ENCODE data around the gene LHFPL3. TPM values are rescaled to one million over a fixed set of nuclear protein-coding genes. Genes with fewer than 3 reads are reported as not detected.

The LHFPL3 gene
- total and polyA plus RNA-seq, 2 donors (not counting 1 experiment from before 2014, with no cell fraction given): not detected

- Histone ChIP-seq H3K9me3 (ENCODE audit: control extremely low read depth in 1 of 3, control insufficient read depth in 2 of 3, insufficient read depth in 1 of 3, low read length in 2 of 3) (no peaks in the 10 kb centered on the region), H3K4me1 (ENCODE audit: control insufficient read depth in 2 of 2, insufficient read depth in 2 of 2, low read length in 2 of 2) (no peaks in the 10 kb centered on the region), H3K9ac (ENCODE audit: low read length) (no peak overlapping the region), H3K4me3 (ENCODE audit: control extremely low read depth in 1 of 5, extremely low read depth in 1 of 5, insufficient read depth in 1 of 5, low read depth in 2 of 5, low read length in 4 of 5) (no peak overlapping the region), H3K27me3 (replicated peaks in 1 of 4; ENCODE audit: control extremely low read depth in 1 of 4, control insufficient read depth in 3 of 4, insufficient read depth in 4 of 4, low read length in 3 of 4) (no peaks in the 10 kb centered on the region), H2AFZ (ENCODE audit: insufficient read depth, low read depth, low read length, poor library complexity, severe bottlenecking) (no peak overlapping the region), H3K4me2 (replicated peaks; ENCODE audit: low read depth, low read length, poor library complexity, severe bottlenecking) (no peak overlapping the region), H3K27ac (ENCODE audit: low read length in 2 of 2) (no peak overlapping the region), H3K36me3 (replicated peaks in 1 of 2; ENCODE audit: control extremely low read depth in 1 of 2, control insufficient read depth in 1 of 2, extremely low read depth in 1 of 2, insufficient read depth in 2 of 2, low read length in 1 of 2) (no peaks in the 10 kb centered on the region), H4K20me1 (ENCODE audit: control insufficient read depth, insufficient read depth, low read length, poor library complexity, severe bottlenecking) (no peaks in the 10 kb centered on the region), H3K79me2 (ENCODE audit: control insufficient read depth, insufficient read depth, low read length) (no peaks in the 10 kb centered on the region)
- DNase-seq (no peak), ATAC-seq (ENCODE audit: low read depth) (no peak)
- Mint-ChIP-seq H3K4me3 (no peak overlapping the region), H3K4me1 (no peaks in the 10 kb centered on the region), H3K27ac (no peak overlapping the region), H3K27me3 (no peaks in the 10 kb centered on the region), H3K9me3 (ENCODE audit: insufficient read depth) (no peaks in the 10 kb centered on the region)
- no peak for TF ChIP-seq EZH2 (IDR thresholded peaks at IDR 0.05; ENCODE audit: borderline replicate concordance, insufficient read depth, low read depth, low read length, poor library complexity, severe bottlenecking)
- TF ChIP-seq CTCF (IDR thresholded peaks at IDR 0.05): no peak
- WGBS (ENCODE audit: insufficient coverage): 67% methylated on average over 1 of the region's 1 CpG
- POLR2A ChIA-PET: no interaction called here
- intact Hi-C loops (cut with micrococcal nuclease): no loop called here
- CTCF ChIA-PET: no interaction called here
These were observed 115.6 kb downstream of the LHFPL3 start for GRCh38 chr7:104444017-104444416.

GRCh38 chr7:104445393-104445792 is 117.0 kb downstream of the LHFPL3 start:
- TF ChIP-seq EZH2 (IDR thresholded peaks at IDR 0.05; ENCODE audit: borderline replicate concordance, insufficient read depth, low read depth, low read length, poor library complexity, severe bottlenecking) (no peak), CTCF (IDR thresholded peaks at IDR 0.05) (no peak)
- no peak overlapping the region for H3K4me3 Mint-ChIP-seq
- ChIA-PET POLR2A (no interaction called here), CTCF (no interaction called here)
- no CpG with 5 or more reads among the region's 1 CpG for WGBS (ENCODE audit: insufficient coverage)
- intact Hi-C loops (cut with micrococcal nuclease): no loop called here
- Histone ChIP-seq H4K20me1 (ENCODE audit: control insufficient read depth, insufficient read depth, low read length, poor library complexity, severe bottlenecking) (no peaks in the 10 kb centered on the region), H2AFZ (ENCODE audit: insufficient read depth, low read depth, low read length, poor library complexity, severe bottlenecking) (no peak overlapping the region), H3K27me3 (replicated peaks in 1 of 4; ENCODE audit: control extremely low read depth in 1 of 4, control insufficient read depth in 3 of 4, insufficient read depth in 4 of 4, low read length in 3 of 4) (no peaks in the 10 kb centered on the region), H3K4me1 (ENCODE audit: control insufficient read depth in 2 of 2, insufficient read depth in 2 of 2, low read length in 2 of 2) (no peaks in the 10 kb centered on the region), H3K9me3 (ENCODE audit: control extremely low read depth in 1 of 3, control insufficient read depth in 2 of 3, insufficient read depth in 1 of 3, low read length in 2 of 3) (no peaks in the 10 kb centered on the region), H3K4me2 (replicated peaks; ENCODE audit: low read depth, low read length, poor library complexity, severe bottlenecking) (no peak overlapping the region), H3K36me3 (replicated peaks in 1 of 2; ENCODE audit: control extremely low read depth in 1 of 2, control insufficient read depth in 1 of 2, extremely low read depth in 1 of 2, insufficient read depth in 2 of 2, low read length in 1 of 2) (no peaks in the 10 kb centered on the region), H3K9ac (ENCODE audit: low read length) (no peak overlapping the region), H3K4me3 (ENCODE audit: control extremely low read depth in 1 of 5, extremely low read depth in 1 of 5, insufficient read depth in 1 of 5, low read depth in 2 of 5, low read length in 4 of 5) (no peak overlapping the region), H3K27ac (ENCODE audit: low read length in 2 of 2) (no peak overlapping the region), H3K79me2 (ENCODE audit: control insufficient read depth, insufficient read depth, low read length) (no peaks in the 10 kb centered on the region)
- H3K9me3 Mint-ChIP-seq (ENCODE audit: insufficient read depth): no peaks in the 10 kb centered on the region
- no peaks in the 10 kb centered on the region for H3K4me1 Mint-ChIP-seq
- no peak overlapping the region for H3K27ac Mint-ChIP-seq
- ATAC-seq (ENCODE audit: low read depth) (no peak), DNase-seq (no peak)
- no peaks in the 10 kb centered on the region for H3K27me3 Mint-ChIP-seq

Measured in B cell (primary cell).